ENCODE results near the gene ANO9.

- TF ChIP-seq, protein P1, sequence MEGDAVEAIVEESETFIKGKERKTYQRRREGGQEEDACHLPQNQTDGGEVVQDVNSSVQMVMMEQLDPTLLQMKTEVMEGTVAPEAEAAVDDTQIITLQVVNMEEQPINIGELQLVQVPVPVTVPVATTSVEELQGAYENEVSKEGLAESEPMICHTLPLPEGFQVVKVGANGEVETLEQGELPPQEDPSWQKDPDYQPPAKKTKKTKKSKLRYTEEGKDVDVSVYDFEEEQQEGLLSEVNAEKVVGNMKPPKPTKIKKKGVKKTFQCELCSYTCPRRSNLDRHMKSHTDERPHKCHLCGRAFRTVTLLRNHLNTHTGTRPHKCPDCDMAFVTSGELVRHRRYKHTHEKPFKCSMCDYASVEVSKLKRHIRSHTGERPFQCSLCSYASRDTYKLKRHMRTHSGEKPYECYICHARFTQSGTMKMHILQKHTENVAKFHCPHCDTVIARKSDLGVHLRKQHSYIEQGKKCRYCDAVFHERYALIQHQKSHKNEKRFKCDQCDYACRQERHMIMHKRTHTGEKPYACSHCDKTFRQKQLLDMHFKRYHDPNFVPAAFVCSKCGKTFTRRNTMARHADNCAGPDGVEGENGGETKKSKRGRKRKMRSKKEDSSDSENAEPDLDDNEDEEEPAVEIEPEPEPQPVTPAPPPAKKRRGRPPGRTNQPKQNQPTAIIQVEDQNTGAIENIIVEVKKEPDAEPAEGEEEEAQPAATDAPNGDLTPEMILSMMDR (conservative IDR thresholded peaks at IDR 0.05; ENCODE audit: low read depth, low read length) = no peak
- no peak for TF ChIP-seq EZH2 (IDR thresholded peaks at IDR 0.05; ENCODE audit: borderline replicate concordance, low read depth, low read length, poor library complexity, severe bottlenecking)
These were observed 34.6 kb upstream of the ANO9 start for GRCh38 chr11:476416-476815.
